ENCODE results near the gene IGHMBP2.

GRCh38 chr11:68976095-68976494, 72.4 kb downstream of the IGHMBP2 start:
- no peak for TF ChIP-seq POLR2AphosphoS5 (IDR thresholded peaks at IDR 0.05; ENCODE audit: borderline replicate concordance, low read depth, low read length)
- TF ChIP-seq EZH2 (IDR thresholded peaks at IDR 0.05) = no peak
- TF ChIP-seq FOXP2 (optimal IDR thresholded peaks at IDR 0.05; ENCODE audit: control extremely low read depth, extremely low read length, insufficient read depth) = no peak

Measured in SK-N-MC (cell line).